Type B pancreatic cell (in vitro differentiated cells): ENCODE results near the gene WNK1. TPM values are rescaled to one million over a fixed set of nuclear protein-coding genes. Genes with fewer than 3 reads are reported as not detected.

Source experiments
- DNase-seq: peaks from one replicate; pipeline ENCODE4 v3.0.0; 2021; ENCODE audit warnings: mixed read lengths; ENCODE audit not compliant: unreplicated experiment; ENCODE audit errors: extremely low spot score
- H3K27ac Mint-ChIP-seq: 2 replicates; pipeline ENCODE4 v1.8.0; 2021; ENCODE audit warnings: mild to moderate bottlenecking, mixed read lengths
- H3K27me3 Mint-ChIP-seq: 2 replicates; pipeline ENCODE4 v1.8.0; 2021; ENCODE audit warnings: mixed read lengths
- H3K36me3 Mint-ChIP-seq: 2 replicates; pipeline ENCODE4 v1.8.0; 2021; ENCODE audit warnings: mixed read lengths
- H3K4me1 Mint-ChIP-seq: one replicate; pipeline ENCODE4 v1.8.0; 2021; ENCODE audit warnings: mixed read lengths; ENCODE audit not compliant: unreplicated experiment
- H3K4me3 Mint-ChIP-seq: 2 replicates; pipeline ENCODE4 v1.8.0; 2021; ENCODE audit warnings: mild to moderate bottlenecking, mixed read lengths
- H3K9me3 Mint-ChIP-seq: 2 replicates; pipeline ENCODE4 v1.8.0; 2021; ENCODE audit warnings: mixed read lengths
- total RNA-seq: library from RNA; stranded (reverse); gene quantifications from 2 replicates; pipeline ENCODE4 v1.2.1, GENCODE V29; 2021; ENCODE audit warnings: low replicate concordance
- TF ChIP-seq, protein P1 (sequence below): fragments of 200-600 bp; sonication (generic); conservative IDR thresholded peaks from 2 replicates; pipeline ENCODE4 v1.5.0; 2021; ENCODE audit warnings: antibody characterized with exemption, mild to moderate bottlenecking

Gene WNK1
- total RNA-seq, 1 donor from 2014 or later: 132 TPM

DNA sequence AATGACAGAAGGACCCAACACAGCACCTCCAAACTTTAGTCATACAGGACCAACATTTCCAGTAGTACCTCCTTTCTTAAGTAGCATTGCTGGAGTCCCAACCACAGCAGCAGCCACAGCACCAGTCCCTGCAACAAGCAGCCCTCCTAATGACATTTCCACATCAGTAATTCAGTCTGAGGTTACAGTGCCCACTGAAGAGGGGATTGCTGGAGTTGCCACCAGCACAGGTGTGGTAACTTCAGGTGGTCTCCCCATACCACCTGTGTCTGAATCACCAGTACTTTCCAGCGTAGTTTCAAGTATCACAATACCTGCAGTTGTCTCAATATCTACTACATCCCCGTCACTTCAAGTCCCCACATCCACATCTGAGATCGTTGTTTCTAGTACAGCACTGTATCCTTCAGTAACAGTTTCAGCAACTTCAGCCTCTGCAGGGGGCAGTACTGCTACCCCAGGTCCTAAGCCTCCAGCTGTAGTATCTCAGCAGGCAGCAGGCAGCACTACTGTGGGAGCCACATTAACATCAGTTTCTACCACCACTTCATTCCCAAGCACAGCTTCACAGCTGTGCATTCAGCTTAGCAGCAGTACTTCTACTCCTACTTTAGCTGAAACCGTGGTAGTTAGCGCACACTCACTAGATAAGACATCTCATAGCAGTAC lies 132.5 kb downstream of the WNK1 start:
- TF ChIP-seq, protein P1, sequence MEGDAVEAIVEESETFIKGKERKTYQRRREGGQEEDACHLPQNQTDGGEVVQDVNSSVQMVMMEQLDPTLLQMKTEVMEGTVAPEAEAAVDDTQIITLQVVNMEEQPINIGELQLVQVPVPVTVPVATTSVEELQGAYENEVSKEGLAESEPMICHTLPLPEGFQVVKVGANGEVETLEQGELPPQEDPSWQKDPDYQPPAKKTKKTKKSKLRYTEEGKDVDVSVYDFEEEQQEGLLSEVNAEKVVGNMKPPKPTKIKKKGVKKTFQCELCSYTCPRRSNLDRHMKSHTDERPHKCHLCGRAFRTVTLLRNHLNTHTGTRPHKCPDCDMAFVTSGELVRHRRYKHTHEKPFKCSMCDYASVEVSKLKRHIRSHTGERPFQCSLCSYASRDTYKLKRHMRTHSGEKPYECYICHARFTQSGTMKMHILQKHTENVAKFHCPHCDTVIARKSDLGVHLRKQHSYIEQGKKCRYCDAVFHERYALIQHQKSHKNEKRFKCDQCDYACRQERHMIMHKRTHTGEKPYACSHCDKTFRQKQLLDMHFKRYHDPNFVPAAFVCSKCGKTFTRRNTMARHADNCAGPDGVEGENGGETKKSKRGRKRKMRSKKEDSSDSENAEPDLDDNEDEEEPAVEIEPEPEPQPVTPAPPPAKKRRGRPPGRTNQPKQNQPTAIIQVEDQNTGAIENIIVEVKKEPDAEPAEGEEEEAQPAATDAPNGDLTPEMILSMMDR: no peak
- Mint-ChIP-seq H3K27me3 (no peaks in the 10 kb centered on the region), H3K9me3 (no peaks in the 10 kb centered on the region), H3K4me3 (no peak overlapping the region), H3K27ac (no peak overlapping the region), H3K4me1 (no peaks in the 10 kb centered on the region), H3K36me3 (peaks cover 67% of the 10 kb centered on the region)
- no peak for DNase-seq

DNA sequence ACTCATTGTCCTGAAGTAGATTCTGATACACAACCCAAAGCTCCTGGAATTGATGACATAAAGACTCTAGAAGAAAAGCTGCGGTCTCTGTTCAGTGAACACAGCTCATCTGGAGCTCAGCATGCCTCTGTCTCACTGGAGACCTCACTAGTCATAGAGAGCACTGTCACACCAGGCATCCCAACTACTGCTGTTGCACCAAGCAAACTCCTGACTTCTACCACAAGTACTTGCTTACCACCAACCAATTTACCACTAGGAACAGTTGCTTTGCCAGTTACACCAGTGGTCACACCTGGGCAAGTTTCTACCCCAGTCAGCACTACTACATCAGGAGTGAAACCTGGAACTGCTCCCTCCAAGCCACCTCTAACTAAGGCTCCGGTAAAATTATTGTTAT lies 133.3 kb downstream of the WNK1 start:
- Mint-ChIP-seq H3K9me3 (no peaks in the 10 kb centered on the region), H3K4me3 (no peak overlapping the region), H3K27me3 (no peaks in the 10 kb centered on the region), H3K36me3 (peaks cover 63% of the 10 kb centered on the region), H3K4me1 (no peaks in the 10 kb centered on the region), H3K27ac (no peak overlapping the region)
- no peak for DNase-seq
- TF ChIP-seq, protein P1: no peak

- DNase-seq: no peak
- Mint-ChIP-seq H3K27ac (no peak overlapping the region), H3K36me3 (peaks cover 63% of the 10 kb centered on the region), H3K4me1 (no peaks in the 10 kb centered on the region), H3K27me3 (no peaks in the 10 kb centered on the region), H3K4me3 (no peak overlapping the region), H3K9me3 (no peaks in the 10 kb centered on the region)
- TF ChIP-seq, protein P1: no peak
Observed at GRCh38 chr12:886206-886605, 133.8 kb downstream of the WNK1 start.

- no peaks in the 10 kb centered on the region for H3K4me1 Mint-ChIP-seq
- no peaks in the 10 kb centered on the region for H3K27me3 Mint-ChIP-seq
- H3K4me3 Mint-ChIP-seq: no peak overlapping the region
- DNase-seq: no peak
- no peaks in the 10 kb centered on the region for H3K9me3 Mint-ChIP-seq
- H3K36me3 Mint-ChIP-seq: peaks cover 35% of the 10 kb centered on the region
- no peak overlapping the region for H3K27ac Mint-ChIP-seq
- TF ChIP-seq, protein P1: no peak
Observed at GRCh38 chr12:894226-894625, 141.8 kb downstream of the WNK1 start.

GRCh38 chr12:896031-896430 lies 143.7 kb downstream of the WNK1 start:
- peaks cover 36% of the 10 kb centered on the region for H3K36me3 Mint-ChIP-seq
- DNase-seq: no peak
- no peaks in the 10 kb centered on the region for H3K9me3 Mint-ChIP-seq
- TF ChIP-seq, protein P1: no peak
- H3K4me1 Mint-ChIP-seq: no peaks in the 10 kb centered on the region
- no peak overlapping the region for H3K27ac Mint-ChIP-seq
- no peak overlapping the region for H3K4me3 Mint-ChIP-seq
- no peaks in the 10 kb centered on the region for H3K27me3 Mint-ChIP-seq
